ENCODE data around the gene DDX60.
"Not testable (repeated sequence)": the region's sequence is repeated elsewhere in the genome, so short reads cannot be mapped to it uniquely, and the experiment has no call there.

Gene DDX60

GRCh38 chr4:168285850-168286249, 32.7 kb downstream of the DDX60 start:
- DNase-seq: not testable (repeated sequence)

GRCh38 chr4:168279556-168279955, 39.0 kb downstream of the DDX60 start:
- no peak for DNase-seq

GRCh38 chr4:168275836-168276235, 42.7 kb downstream of the DDX60 start:
- DNase-seq: no peak

GRCh38 chr4:168274871-168275270, 43.7 kb downstream of the DDX60 start:
- no peak for DNase-seq

GRCh38 chr4:168273838-168274237, 44.7 kb downstream of the DDX60 start:
- DNase-seq: no peak

GRCh38 chr4:168272488-168272887, 46.1 kb downstream of the DDX60 start:
- DNase-seq: no peak

GRCh38 chr4:168269896-168270295, 48.7 kb downstream of the DDX60 start:
- no peak for DNase-seq

- no peak for DNase-seq
These were observed 53.2 kb downstream of the DDX60 start for GRCh38 chr4:168265327-168265726.

GRCh38 chr4:168264903-168265302, 53.6 kb downstream of the DDX60 start:
- DNase-seq: no peak

GRCh38 chr4:168263039-168263438, 55.5 kb downstream of the DDX60 start:
- DNase-seq: no peak

GRCh38 chr4:168259096-168259495, 59.5 kb downstream of the DDX60 start:
- no peak for DNase-seq

GRCh38 chr4:168257768-168258167, 60.8 kb downstream of the DDX60 start:
- no peak for DNase-seq

GRCh38 chr4:168248176-168248710, 70.3 kb downstream of the DDX60 start:
- DNase-seq: no peak

- DNase-seq: no peak
These were observed 70.9 kb downstream of the DDX60 start for GRCh38 chr4:168247603-168248002.

- DNase-seq: no peak
These were observed 76.6 kb downstream of the DDX60 start for GRCh38 chr4:168241953-168242352.

GRCh38 chr4:168240821-168241220, 77.7 kb downstream of the DDX60 start:
- DNase-seq: no peak

GRCh38 chr4:168221301-168221700, 97.3 kb downstream of the DDX60 start:
- no peak for DNase-seq

GRCh38 chr4:168220893-168221292, 97.7 kb downstream of the DDX60 start:
- DNase-seq: no peak

- DNase-seq: no peak
These were observed 99.9 kb downstream of the DDX60 start for GRCh38 chr4:168218645-168219044.

- not testable (repeated sequence) for DNase-seq
These were observed 105.0 kb downstream of the DDX60 start for GRCh38 chr4:168213511-168213910.

- DNase-seq: no peak
These were observed 105.9 kb downstream of the DDX60 start for GRCh38 chr4:168212656-168213055.

GRCh38 chr4:168208957-168209614, 109.5 kb downstream of the DDX60 start:
- DNase-seq: no peak

- DNase-seq: no peak
These were observed 115.2 kb downstream of the DDX60 start for GRCh38 chr4:168203233-168203911.

- DNase-seq: no peak
These were observed 117.9 kb downstream of the DDX60 start for GRCh38 chr4:168200685-168201084.
